Hematopoietic multipotent progenitor cell treated with erythropoietin and hydrocortisone succinate and interleukin-3 and kit ligand, for 8 days (in vitro differentiated cells): ENCODE data around the gene MYO3A.
"Not testable (repeated sequence)": the region's sequence is repeated elsewhere in the genome, so short reads cannot be mapped to it uniquely, and the experiment has no call there.

Experiments
- DNase-seq: peaks from one replicate; pipeline ENCODE4 v3.0.0-alpha.2; 2015

Gene MYO3A

GRCh38 chr10:25989951-25990350 lies 55.9 kb downstream of the MYO3A start:
- DNase-seq = no peak

GRCh38 chr10:25999295-25999981 lies 65.4 kb downstream of the MYO3A start:
- no peak for DNase-seq

GRCh38 chr10:26000971-26001370 lies 66.9 kb downstream of the MYO3A start:
- DNase-seq = no peak

GRCh38 chr10:26002466-26002865 lies 68.4 kb downstream of the MYO3A start:
- not testable (repeated sequence) for DNase-seq

GRCh38 chr10:26015092-26015491 lies 81.1 kb downstream of the MYO3A start:
- DNase-seq = no peak

GRCh38 chr10:26022831-26023230 lies 88.8 kb downstream of the MYO3A start:
- DNase-seq = no peak

GRCh38 chr10:26024303-26024702 lies 90.3 kb downstream of the MYO3A start:
- no peak for DNase-seq

GRCh38 chr10:26025523-26025922 lies 91.5 kb downstream of the MYO3A start:
- no peak for DNase-seq

GRCh38 chr10:26029858-26030257 lies 95.8 kb downstream of the MYO3A start:
- no peak for DNase-seq

GRCh38 chr10:26031300-26031699 lies 97.3 kb downstream of the MYO3A start:
- no peak for DNase-seq

GRCh38 chr10:26043469-26043868 lies 109.4 kb downstream of the MYO3A start:
- DNase-seq = no peak

- DNase-seq = no peak
Observed at GRCh38 chr10:26044141-26044749, 110.2 kb downstream of the MYO3A start.

- DNase-seq = no peak
Observed at GRCh38 chr10:26046073-26046700, 112.2 kb downstream of the MYO3A start.

- DNase-seq = no peak
Observed at GRCh38 chr10:26048756-26049155, 114.7 kb downstream of the MYO3A start.

GRCh38 chr10:26052326-26052725 lies 118.3 kb downstream of the MYO3A start:
- no peak for DNase-seq

- DNase-seq = no peak
Observed at GRCh38 chr10:26057466-26057865, 123.4 kb downstream of the MYO3A start.

GRCh38 chr10:26064106-26064505 lies 130.1 kb downstream of the MYO3A start:
- DNase-seq = no peak

GRCh38 chr10:26067680-26068079 lies 133.7 kb downstream of the MYO3A start:
- DNase-seq = no peak

- DNase-seq = not testable (repeated sequence)
Observed at GRCh38 chr10:26080971-26081370, 146.9 kb downstream of the MYO3A start.

- no peak for DNase-seq
Observed at GRCh38 chr10:26081459-26081858, 147.4 kb downstream of the MYO3A start.

- DNase-seq = no peak
Observed at GRCh38 chr10:26085549-26085948, 151.5 kb downstream of the MYO3A start.

- no peak for DNase-seq
Observed at GRCh38 chr10:26087666-26088065, 153.6 kb downstream of the MYO3A start.

GRCh38 chr10:26090026-26090425 lies 156.0 kb downstream of the MYO3A start:
- no peak for DNase-seq

- DNase-seq = no peak
Observed at GRCh38 chr10:26090762-26091161, 156.7 kb downstream of the MYO3A start.
